GM10248 (cell line): ENCODE results near the gene OCEL1.
"Not testable (repeated sequence)": the region's sequence is repeated elsewhere in the genome, so short reads cannot be mapped to it uniquely, and the experiment has no call there.

Experiments
- CTCF ChIA-PET: fragments of 300-600 bp; sonication (Branson Sonifier 250); formaldehyde crosslinking; extraction: SDS; loops from one replicate; lab custom pipeline; 2021; ENCODE audit warnings: antibody characterized with exemption; lab: Yijun Ruan, JAX
- POLR2A ChIA-PET: fragments of 350-650 bp; sonication (Branson Sonifier 250); formaldehyde crosslinking; extraction: SDS; loops from one replicate; lab custom pipeline; 2020; ENCODE audit warnings: antibody characterized with exemption; lab: Yijun Ruan, JAX
- DNase-seq: peaks from one replicate; pipeline ENCODE4 v3.0.0; 2012; ENCODE audit errors: extremely low spot score
- CTCF ChIP-seq: IDR thresholded peaks from 2 replicates; pipeline ENCODE4 v1.5.1; 2012; ENCODE audit warnings: mild to moderate bottlenecking, low read depth; ENCODE audit errors: extremely low read depth, missing control alignments, control extremely low read depth

OCEL1 gene

GRCh38 chr19:17184371-17184841 lies 41.6 kb upstream of the OCEL1 start:
- CTCF ChIA-PET = interaction anchor here (0.8 to 2.5 kb wide), 5 partner anchors 10 to 113 kb away, joined by 3 to 12 read pairs (median 5); no protein-coding TSS in a partner anchor
- TF ChIP-seq CTCF = no peak
- no peak for DNase-seq
- POLR2A ChIA-PET = interaction anchor here (0.7 kb wide), 1 partner anchor 93 kb away, joined by 3 read pairs; no protein-coding TSS in a partner anchor

- no peak for TF ChIP-seq CTCF
- POLR2A ChIA-PET = interaction anchor here (0.6 kb wide), 1 partner anchor 94 kb away, joined by 3 read pairs; no protein-coding TSS in a partner anchor
- no peak for DNase-seq
- CTCF ChIA-PET = interaction anchor here (1.7 kb wide), 1 partner anchor 20 kb away, joined by 5 read pairs; no protein-coding TSS in a partner anchor
Observed at GRCh38 chr19:17185590-17185989, 40.4 kb upstream of the OCEL1 start.

- DNase-seq, POLR2A ChIA-PET: not testable (repeated sequence)
- CTCF ChIA-PET = interaction anchor here (1.1 kb wide), 1 partner anchor 12 kb away, joined by 4 read pairs; no protein-coding TSS in a partner anchor
Observed at GRCh38 chr19:17191736-17192135, 34.3 kb upstream of the OCEL1 start.

- CTCF ChIA-PET = interaction anchor here (1.1 kb wide), 2 partner anchors 9 to 13 kb away, joined by 3 to 4 read pairs; no protein-coding TSS in a partner anchor
- no peak for DNase-seq
- POLR2A ChIA-PET = no interaction called here
- TF ChIP-seq CTCF = no peak
Observed at GRCh38 chr19:17192751-17193150, 33.3 kb upstream of the OCEL1 start.

GRCh38 chr19:17194608-17195007 lies 31.4 kb upstream of the OCEL1 start:
- CTCF ChIA-PET = no interaction called here
- no peak for TF ChIP-seq CTCF
- POLR2A ChIA-PET = no interaction called here
- DNase-seq = no peak

- POLR2A ChIA-PET = no interaction called here
- no peak for TF ChIP-seq CTCF
- CTCF ChIA-PET = no interaction called here
- no peak for DNase-seq
Observed at GRCh38 chr19:17195106-17195505, 30.9 kb upstream of the OCEL1 start.

GRCh38 chr19:17196610-17197009 lies 29.4 kb upstream of the OCEL1 start:
- CTCF ChIA-PET = no interaction called here
- DNase-seq = no peak
- POLR2A ChIA-PET = interaction anchor here (0.7 kb wide), 1 partner anchor 9 kb away, joined by 5 read pairs; no protein-coding TSS in a partner anchor
- TF ChIP-seq CTCF = no peak
